GM10266 (cell line): ENCODE measurements around the gene WNT10A.

Source experiments
- DNase-seq: peaks from one replicate; pipeline ENCODE4 v3.0.0; 2012; ENCODE audit errors: extremely low spot score
- CTCF ChIP-seq: IDR thresholded peaks from 2 replicates; pipeline ENCODE4 v1.5.1; 2012; ENCODE audit warnings: mild to moderate bottlenecking, low read depth; ENCODE audit not compliant: control insufficient read depth, insufficient read depth; ENCODE audit errors: missing control alignments

WNT10A gene

GRCh38 chr2:218880102-218880858, at the start of gene WNT10A:
Gene WNT10A (plus strand): TSS chr2:218880852. CDS start chr2:218880996, 144 bp downstream.
- peak; percentile 92 for DNase-seq

GRCh38 chr2:218831378-218831990, 49.2 kb upstream of the WNT10A start, which contains the start of gene PRKAG3:
Gene PRKAG3 (minus strand): TSS chr2:218831803.
- no peak for TF ChIP-seq CTCF
- DNase-seq, result no peak

More at GRCh38 chr2:218880102-218880858, at the start of gene WNT10A:
- no peak for TF ChIP-seq CTCF

- no peak for DNase-seq
These were observed 48.6 kb upstream of the WNT10A start for GRCh38 chr2:218832081-218832480.

GRCh38 chr2:218832520-218832919, 48.1 kb upstream of the WNT10A start:
- no peak for TF ChIP-seq CTCF
- no peak for DNase-seq

More at GRCh38 chr2:218832081-218832480, 48.6 kb upstream of the WNT10A start:
- TF ChIP-seq CTCF, result no peak

GRCh38 chr2:218833023-218833609, 47.5 kb upstream of the WNT10A start:
- no peak for TF ChIP-seq CTCF
- DNase-seq, result no peak

- TF ChIP-seq CTCF, result no peak
- DNase-seq, result no peak
These were observed 46.0 kb upstream of the WNT10A start for GRCh38 chr2:218834685-218835084.
